ENCODE data around the gene MYO15B.

Gene MYO15B

DNA sequence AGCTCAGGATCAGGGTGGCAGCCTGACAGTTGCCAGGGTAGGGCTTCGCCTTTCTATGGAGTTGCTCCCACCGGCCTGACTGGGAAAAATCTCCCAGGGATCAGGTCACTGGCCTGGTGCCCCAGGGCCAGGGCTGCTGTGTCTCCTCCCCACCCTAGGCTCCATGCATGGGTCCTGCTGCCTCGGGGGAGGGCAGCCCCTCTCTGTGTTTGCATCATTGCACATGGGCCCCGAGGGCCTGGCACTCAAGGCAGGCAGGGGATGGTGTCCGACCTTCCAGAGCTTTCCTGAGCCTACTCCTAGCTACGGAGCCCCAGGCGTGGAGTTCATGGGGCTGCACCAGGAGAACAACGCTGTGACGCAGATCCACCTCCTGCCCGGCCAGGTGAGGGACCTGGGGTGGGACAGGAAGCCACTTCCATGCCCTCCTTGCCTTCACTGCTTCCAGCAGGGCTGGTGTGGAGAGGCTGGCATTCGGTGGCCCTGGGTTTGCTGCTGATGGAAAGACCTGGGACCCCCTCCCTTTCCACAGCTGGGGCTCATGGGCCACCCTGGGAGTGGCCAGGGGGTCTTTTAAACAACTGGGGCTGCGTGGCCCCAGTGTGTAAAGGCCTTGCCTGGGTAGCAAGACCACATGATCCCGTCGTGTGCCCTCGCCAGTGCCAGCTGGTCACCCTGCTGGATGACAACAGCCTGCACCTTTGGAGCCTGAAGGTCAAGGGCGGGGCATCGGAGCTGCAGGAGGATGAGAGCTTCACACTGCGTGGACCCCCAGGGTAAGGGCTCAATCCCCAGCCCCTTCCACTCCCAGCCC lies 29.5 kb upstream of the MYO15B start:
- Histone ChIP-seq H3K27me3 (ENCODE audit: insufficient read depth, low read depth, severe bottlenecking) (no peaks in the 10 kb centered on the region), H3K4me3 (ENCODE audit: low read depth, low read length) (no peak overlapping the region), H3K27ac (no peak overlapping the region), H3K9me3 (ENCODE audit: severe bottlenecking) (no peaks in the 10 kb centered on the region), H3K36me3 (peaks cover 70% of the 10 kb centered on the region)
- no peak for DNase-seq
- TF ChIP-seq, protein P1, sequence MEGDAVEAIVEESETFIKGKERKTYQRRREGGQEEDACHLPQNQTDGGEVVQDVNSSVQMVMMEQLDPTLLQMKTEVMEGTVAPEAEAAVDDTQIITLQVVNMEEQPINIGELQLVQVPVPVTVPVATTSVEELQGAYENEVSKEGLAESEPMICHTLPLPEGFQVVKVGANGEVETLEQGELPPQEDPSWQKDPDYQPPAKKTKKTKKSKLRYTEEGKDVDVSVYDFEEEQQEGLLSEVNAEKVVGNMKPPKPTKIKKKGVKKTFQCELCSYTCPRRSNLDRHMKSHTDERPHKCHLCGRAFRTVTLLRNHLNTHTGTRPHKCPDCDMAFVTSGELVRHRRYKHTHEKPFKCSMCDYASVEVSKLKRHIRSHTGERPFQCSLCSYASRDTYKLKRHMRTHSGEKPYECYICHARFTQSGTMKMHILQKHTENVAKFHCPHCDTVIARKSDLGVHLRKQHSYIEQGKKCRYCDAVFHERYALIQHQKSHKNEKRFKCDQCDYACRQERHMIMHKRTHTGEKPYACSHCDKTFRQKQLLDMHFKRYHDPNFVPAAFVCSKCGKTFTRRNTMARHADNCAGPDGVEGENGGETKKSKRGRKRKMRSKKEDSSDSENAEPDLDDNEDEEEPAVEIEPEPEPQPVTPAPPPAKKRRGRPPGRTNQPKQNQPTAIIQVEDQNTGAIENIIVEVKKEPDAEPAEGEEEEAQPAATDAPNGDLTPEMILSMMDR (IDR thresholded peaks at IDR 0.05; ENCODE audit: low read depth, low read length), result no peak

DNA sequence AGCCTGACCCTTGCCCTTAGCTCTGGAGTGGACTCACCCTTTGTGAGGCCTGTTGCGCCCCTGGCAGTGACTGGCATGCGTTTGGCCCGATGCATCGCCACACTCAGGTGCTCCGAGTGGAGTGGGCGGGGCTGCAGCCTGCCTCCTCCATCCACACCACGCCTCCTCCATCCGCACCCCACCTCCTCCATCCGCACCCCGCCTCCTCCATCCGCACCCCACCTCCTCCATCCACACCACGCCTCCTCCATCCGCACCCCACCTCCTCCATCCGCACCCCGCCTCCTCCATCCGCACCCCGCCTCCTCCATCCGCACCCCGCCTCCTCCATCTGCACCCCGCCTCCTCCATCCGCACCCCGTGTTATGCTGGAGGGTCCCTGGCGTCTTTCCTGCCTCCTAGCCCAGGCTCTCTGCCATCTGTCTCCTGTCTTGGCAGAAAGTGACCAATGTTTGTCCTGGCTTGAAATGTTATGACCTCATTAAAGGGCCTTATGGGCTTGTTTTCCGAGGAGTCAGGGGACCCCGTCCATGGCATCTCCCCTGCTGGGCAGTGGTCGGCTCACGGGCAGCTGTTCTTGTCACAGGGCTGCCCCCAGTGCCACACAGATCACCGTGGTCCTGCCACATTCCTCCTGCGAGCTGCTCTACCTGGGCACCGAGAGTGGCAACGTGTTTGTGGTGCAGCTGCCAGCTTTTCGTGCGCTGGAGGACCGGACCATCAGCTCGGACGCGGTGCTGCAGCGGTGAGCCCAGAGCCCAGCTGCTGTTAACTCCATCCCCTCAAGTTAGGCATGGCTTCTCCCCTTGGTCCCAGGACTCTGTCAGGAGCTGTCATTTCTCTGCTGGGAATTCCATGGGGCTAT lies 28.7 kb upstream of the MYO15B start:
- H3K9me3 ChIP-seq (ENCODE audit: severe bottlenecking), result no peaks in the 10 kb centered on the region
- H3K27me3 ChIP-seq (ENCODE audit: insufficient read depth, low read depth, severe bottlenecking), result no peaks in the 10 kb centered on the region
- no peak overlapping the region for H3K27ac ChIP-seq
- TF ChIP-seq, protein P1 (IDR thresholded peaks at IDR 0.05; ENCODE audit: low read depth, low read length), result no peak
- H3K4me3 ChIP-seq (ENCODE audit: low read depth, low read length), result no peak overlapping the region
- H3K36me3 ChIP-seq, result peaks cover 70% of the 10 kb centered on the region
- peak; percentile 14 for DNase-seq

DNA sequence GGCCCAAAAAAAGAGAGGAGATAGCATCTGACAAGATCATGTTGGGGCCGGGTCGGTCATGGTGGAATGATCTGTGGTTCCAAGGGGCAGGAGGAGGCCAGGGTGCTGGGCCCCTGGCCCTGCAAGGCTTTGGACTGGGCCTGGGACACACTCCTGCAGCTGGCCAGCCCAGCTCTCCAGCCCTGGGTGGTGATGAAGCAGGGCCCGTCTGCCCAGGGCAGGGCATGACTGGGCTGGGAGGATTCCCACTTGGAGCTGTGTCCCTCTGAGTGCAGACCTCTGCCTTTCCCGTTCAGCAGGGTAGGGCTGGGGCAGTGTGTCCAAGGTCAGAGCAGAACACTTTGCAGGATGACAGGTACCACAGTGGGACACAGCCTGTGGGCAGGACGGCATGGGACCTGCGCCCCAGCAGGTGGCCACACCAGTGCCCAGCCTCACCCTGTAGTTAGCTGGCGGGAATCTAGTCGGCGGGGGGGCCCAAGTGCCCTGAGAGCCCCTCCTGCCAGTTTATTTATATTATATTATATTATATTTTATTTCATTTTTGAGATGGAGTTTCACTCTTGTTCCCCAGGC lies 27.6 kb upstream of the MYO15B start:
- Histone ChIP-seq H3K9me3 (ENCODE audit: severe bottlenecking) (no peaks in the 10 kb centered on the region), H3K4me3 (ENCODE audit: low read depth, low read length) (no peak overlapping the region), H3K27ac (no peak overlapping the region), H3K27me3 (ENCODE audit: insufficient read depth, low read depth, severe bottlenecking) (no peaks in the 10 kb centered on the region), H3K36me3 (peaks cover 71% of the 10 kb centered on the region)
- no peak for DNase-seq
- TF ChIP-seq, protein P1 (IDR thresholded peaks at IDR 0.05; ENCODE audit: low read depth, low read length), result no peak

DNA sequence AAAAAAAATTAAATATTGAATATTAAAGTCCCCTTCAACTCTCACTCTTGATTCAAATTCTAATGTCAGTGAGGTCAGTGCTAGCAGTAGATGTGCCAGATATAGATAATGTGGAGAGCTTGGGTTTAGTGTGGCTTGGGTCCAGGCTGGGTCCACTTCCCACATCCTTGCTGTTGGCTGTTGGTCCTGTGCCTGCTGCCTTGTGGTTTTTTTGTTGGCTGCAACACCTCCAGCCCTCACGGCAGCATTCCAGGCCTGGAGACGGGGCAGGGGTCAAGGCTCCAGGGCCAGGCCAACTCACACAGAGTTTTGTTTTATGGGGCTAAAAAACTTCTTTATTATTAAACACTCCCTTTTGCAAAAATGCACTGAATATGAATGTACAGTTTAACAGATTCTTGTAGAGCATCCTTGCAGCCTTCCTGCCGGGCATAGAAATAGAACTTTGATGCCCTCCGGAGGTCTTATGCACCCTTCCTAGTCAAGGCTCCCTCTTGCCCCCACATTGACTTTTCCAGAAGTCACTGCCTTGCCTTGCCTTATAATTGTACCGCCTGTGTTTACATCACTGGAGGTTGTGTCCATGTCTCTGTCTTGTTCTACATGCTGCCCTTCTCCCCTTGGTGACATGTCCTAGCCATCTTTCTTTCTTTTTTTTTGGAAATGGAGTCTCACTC lies 25.5 kb upstream of the MYO15B start:
- TF ChIP-seq, protein P1 (IDR thresholded peaks at IDR 0.05; ENCODE audit: low read depth, low read length), result 0 out of 2 replicates have a peak, but pooled peaks have one; percentile 1
- Histone ChIP-seq H3K36me3 (peaks cover 87% of the 10 kb centered on the region), H3K9me3 (ENCODE audit: severe bottlenecking) (no peaks in the 10 kb centered on the region), H3K27ac (no peak overlapping the region), H3K27me3 (ENCODE audit: insufficient read depth, low read depth, severe bottlenecking) (no peaks in the 10 kb centered on the region), H3K4me3 (ENCODE audit: low read depth, low read length) (no peak overlapping the region)
- no peak for DNase-seq

DNA sequence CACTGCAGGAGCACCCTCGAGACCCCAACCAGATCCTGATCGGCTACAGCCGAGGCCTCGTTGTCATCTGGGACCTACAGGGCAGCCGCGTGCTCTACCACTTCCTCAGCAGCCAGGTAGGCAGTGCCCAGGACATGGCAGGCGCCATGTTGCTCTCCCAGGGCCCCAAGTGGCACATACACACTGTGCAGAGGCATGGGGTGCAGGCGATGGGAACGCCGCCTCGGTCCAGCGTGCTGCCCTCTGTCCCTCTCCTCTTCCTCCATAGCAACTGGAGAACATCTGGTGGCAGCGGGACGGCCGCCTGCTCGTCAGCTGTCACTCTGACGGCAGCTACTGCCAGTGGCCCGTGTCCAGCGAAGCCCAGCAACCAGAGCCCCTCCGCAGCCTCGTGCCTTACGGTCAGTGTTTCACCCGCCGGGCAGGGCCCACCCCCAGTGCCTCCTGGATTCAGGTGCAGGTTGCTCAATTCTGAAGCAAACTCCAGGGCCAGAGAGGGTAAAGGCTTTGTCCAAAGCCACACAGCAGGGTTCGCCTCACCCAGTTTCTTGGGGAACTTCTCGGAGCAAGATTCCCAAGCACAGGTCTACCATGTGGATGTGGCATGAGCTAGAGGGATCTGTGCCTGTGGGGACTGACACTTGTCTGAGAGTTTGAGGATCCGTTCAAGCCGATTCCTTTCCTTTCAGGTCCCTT lies 24.4 kb upstream of the MYO15B start:
- TF ChIP-seq, protein P1 (IDR thresholded peaks at IDR 0.05; ENCODE audit: low read depth, low read length), result no peak
- peaks cover 93% of the 10 kb centered on the region for H3K36me3 ChIP-seq
- no peak overlapping the region for H3K27ac ChIP-seq
- no peaks in the 10 kb centered on the region for H3K27me3 ChIP-seq (ENCODE audit: insufficient read depth, low read depth, severe bottlenecking)
- no peak for DNase-seq
- no peak overlapping the region for H3K4me3 ChIP-seq (ENCODE audit: low read depth, low read length)
- no peaks in the 10 kb centered on the region for H3K9me3 ChIP-seq (ENCODE audit: severe bottlenecking)

Data from WERI-Rb-1 (cell line).